ENCODE measurements around the gene KCNQ1. TPM values are rescaled to one million over a fixed set of nuclear protein-coding genes. Genes with fewer than 3 reads are reported as not detected.

Gene KCNQ1
- total RNA-seq, 1 experiment from 2014 or later: 2.3 TPM

DNA sequence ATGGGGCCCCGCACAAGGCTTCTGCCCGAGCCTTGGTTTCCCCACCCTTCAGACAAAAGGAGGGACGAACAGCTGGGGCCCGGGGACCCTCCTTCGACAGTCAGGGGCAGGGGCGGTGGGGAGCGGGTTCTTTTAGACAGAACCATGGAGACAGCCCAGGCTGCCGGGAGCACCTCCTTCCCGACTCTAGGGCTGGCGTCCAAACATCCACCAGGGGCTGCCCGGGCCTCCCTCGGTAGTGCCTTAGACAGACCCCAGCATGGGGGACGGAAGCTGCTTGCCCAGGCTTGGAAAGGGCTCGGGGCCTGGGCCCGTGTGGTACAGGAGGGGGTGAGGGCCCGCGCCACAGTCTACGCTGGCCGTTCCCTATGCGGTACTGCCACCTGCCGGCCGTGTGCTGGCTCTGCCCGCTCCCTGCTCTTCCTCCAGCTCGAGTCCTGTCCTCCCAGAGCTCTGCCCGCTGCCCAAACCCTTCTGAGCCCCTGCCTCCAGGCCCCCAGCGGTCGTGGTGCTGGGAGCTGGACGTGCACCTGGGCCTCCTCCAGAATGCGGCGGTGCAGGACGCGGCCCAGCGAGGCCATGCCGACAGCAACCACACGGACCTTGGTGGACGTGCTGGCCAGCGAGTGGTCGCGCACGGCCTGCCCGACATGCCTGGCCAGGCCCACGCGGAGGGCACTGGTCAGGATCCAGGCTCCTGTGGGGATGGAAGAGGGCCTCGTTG is 24.1 kb upstream of the KCNQ1 start:
- Histone ChIP-seq H3K14ac (ENCODE audit: insufficient read depth, low read length) (no peak overlapping the region), H2AK5ac (ENCODE audit: insufficient read length, low read length) (no peak overlapping the region), H3K4me1 (ENCODE audit: insufficient read depth, low read length) (no peaks in the 10 kb centered on the region), H2BK5ac (ENCODE audit: insufficient read length, low read length) (no peak overlapping the region), H3K4ac (ENCODE audit: low read depth, low read length) (no peak overlapping the region), H3K23ac (ENCODE audit: insufficient read length, low read depth, low read length) (no peak overlapping the region), H2BK15ac (ENCODE audit: low read depth, low read length) (no peak overlapping the region), H3K27me3 (ENCODE audit: insufficient read depth, low read length) (no peaks in the 10 kb centered on the region), H3K18ac (ENCODE audit: insufficient read length, low read depth, low read length) (no peak overlapping the region), H4K5ac (ENCODE audit: insufficient read length, low read depth, low read length) (no peak overlapping the region), H4K20me1 (ENCODE audit: control insufficient read depth, insufficient read depth, insufficient read length) (no peaks in the 10 kb centered on the region), H3K9me3 (ENCODE audit: control insufficient read depth, low read depth, low read length) (no peaks in the 10 kb centered on the region), H4K8ac (replicated peaks; ENCODE audit: insufficient read length, low read depth, low read length) (no peak overlapping the region), H2BK20ac (ENCODE audit: low read depth, low read length, poor library complexity, severe bottlenecking) (no peak overlapping the region), H3T11ph (ENCODE audit: low read length) (no peak overlapping the region), H3K9ac (ENCODE audit: extremely low read depth, insufficient read length, low read length) (no peak overlapping the region), H3K79me2 (ENCODE audit: insufficient read depth, low read length) (no peaks in the 10 kb centered on the region), H3K79me1 (ENCODE audit: insufficient read depth, low read depth, low read length, poor library complexity, severe bottlenecking) (no peaks in the 10 kb centered on the region), H3K4me2 (ENCODE audit: insufficient read depth, insufficient read length, low read length) (no peak overlapping the region), H4K91ac (ENCODE audit: insufficient read length, low read depth, low read length) (no peak overlapping the region), H2AFZ (ENCODE audit: low read length) (no peak overlapping the region), H3K56ac (ENCODE audit: insufficient read length, low read depth, low read length) (no peak overlapping the region), H3K27ac (ENCODE audit: insufficient read length, low read depth, low read length) (no peak overlapping the region), H3K23me2 (ENCODE audit: insufficient read length, low read depth, low read length, poor library complexity, severe bottlenecking) (no peaks in the 10 kb centered on the region), H2BK12ac (ENCODE audit: insufficient read length, low read depth, low read length) (no peak overlapping the region), H2BK120ac (ENCODE audit: low read depth, low read length, poor library complexity, severe bottlenecking) (no peak overlapping the region)
- H3K27ac Mint-ChIP-seq: no peak overlapping the region
- TF ChIP-seq, protein P1, sequence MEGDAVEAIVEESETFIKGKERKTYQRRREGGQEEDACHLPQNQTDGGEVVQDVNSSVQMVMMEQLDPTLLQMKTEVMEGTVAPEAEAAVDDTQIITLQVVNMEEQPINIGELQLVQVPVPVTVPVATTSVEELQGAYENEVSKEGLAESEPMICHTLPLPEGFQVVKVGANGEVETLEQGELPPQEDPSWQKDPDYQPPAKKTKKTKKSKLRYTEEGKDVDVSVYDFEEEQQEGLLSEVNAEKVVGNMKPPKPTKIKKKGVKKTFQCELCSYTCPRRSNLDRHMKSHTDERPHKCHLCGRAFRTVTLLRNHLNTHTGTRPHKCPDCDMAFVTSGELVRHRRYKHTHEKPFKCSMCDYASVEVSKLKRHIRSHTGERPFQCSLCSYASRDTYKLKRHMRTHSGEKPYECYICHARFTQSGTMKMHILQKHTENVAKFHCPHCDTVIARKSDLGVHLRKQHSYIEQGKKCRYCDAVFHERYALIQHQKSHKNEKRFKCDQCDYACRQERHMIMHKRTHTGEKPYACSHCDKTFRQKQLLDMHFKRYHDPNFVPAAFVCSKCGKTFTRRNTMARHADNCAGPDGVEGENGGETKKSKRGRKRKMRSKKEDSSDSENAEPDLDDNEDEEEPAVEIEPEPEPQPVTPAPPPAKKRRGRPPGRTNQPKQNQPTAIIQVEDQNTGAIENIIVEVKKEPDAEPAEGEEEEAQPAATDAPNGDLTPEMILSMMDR (conservative IDR thresholded peaks at IDR 0.05): peak; percentile 96
- H3K4me3 Mint-ChIP-seq: no peak overlapping the region
- no peaks in the 10 kb centered on the region; a peak in 1 of 4 replicates for H3K4me1 Mint-ChIP-seq
- peaks cover 15% of the 10 kb centered on the region for H3K27me3 Mint-ChIP-seq (ENCODE audit: low read depth)
- H3K9me3 Mint-ChIP-seq: no peaks in the 10 kb centered on the region; a peak in 1 of 5 replicates
- DNase-seq: peak; percentile 90
- H3K36me3 Mint-ChIP-seq (ENCODE audit: insufficient read depth in 1 of 3, low read depth in 3 of 3): no peaks in the 10 kb centered on the region
- WGBS (ENCODE audit: extremely low coverage, insufficient read length, low lambda C conversion rate): no CpG with 5 or more reads among the region's 44 CpGs

Data from H9 (cell line).